ENCODE results near the gene MCL1.
"Not testable (repeated sequence)": the region's sequence is repeated elsewhere in the genome, so short reads cannot be mapped to it uniquely, and the experiment has no call there.

Gene MCL1

GRCh38 chr1:150575518-150576366 lies 3.7 kb downstream of the MCL1 start:
- peaks cover 93% of the 10 kb centered on the region for H3K79me2 ChIP-seq (ENCODE audit: insufficient read depth, low read length)
- no peak overlapping the region for H2AFZ ChIP-seq (ENCODE audit: low read length)
- H4K20me1 ChIP-seq (ENCODE audit: insufficient read depth, low read length, poor library complexity, severe bottlenecking): peaks cover 75% of the 10 kb centered on the region
- TF ChIP-seq CTCF (conservative IDR thresholded peaks at IDR 0.05; ENCODE audit: low read length) (no peak), EZH2phosphoT487 (IDR thresholded peaks at IDR 0.05; ENCODE audit: borderline replicate concordance) (no peak)
- no peaks in the 10 kb centered on the region for H3K9me2 ChIP-seq (replicated peaks; ENCODE audit: low read depth, low read length)
- peak overlapping the region; percentile 97 for H3K4me3 ChIP-seq (ENCODE audit: low read length, poor library complexity, severe bottlenecking)
- H3K36me3 ChIP-seq (ENCODE audit: insufficient read depth, low read length): peaks cover 52% of the 10 kb centered on the region
- peak overlapping the region; percentile 97 for H3K9ac ChIP-seq (ENCODE audit: low read depth, low read length, poor library complexity, severe bottlenecking)
- H3K4me1 ChIP-seq (ENCODE audit: insufficient read depth, low read length, poor library complexity, severe bottlenecking): peaks cover 49% of the 10 kb centered on the region
- no peaks in the 10 kb centered on the region for H3K9me3 ChIP-seq (ENCODE audit: insufficient read depth, low read depth, low read length)
- H3K27me3 ChIP-seq (ENCODE audit: insufficient read depth, low read length, poor library complexity, severe bottlenecking): peaks cover 16% of the 10 kb centered on the region
- H3F3A ChIP-seq (ENCODE audit: low read depth): no peaks in the 10 kb centered on the region
- H3K4me2 ChIP-seq (ENCODE audit: low read depth, low read length, poor library complexity, severe bottlenecking): peak overlapping the region; percentile 99

- Histone ChIP-seq H3K4me1 (ENCODE audit: insufficient read depth, low read length, poor library complexity, severe bottlenecking) (peaks cover 44% of the 10 kb centered on the region), H4K20me1 (ENCODE audit: insufficient read depth, low read length, poor library complexity, severe bottlenecking) (peaks cover 76% of the 10 kb centered on the region), H3F3A (ENCODE audit: low read depth) (no peaks in the 10 kb centered on the region; the same call in 1 of the 2 replicates)
These were observed 4.3 kb downstream of the MCL1 start for GRCh38 chr1:150575072-150575489.

GRCh38 chr1:150574260-150575071 lies 4.9 kb downstream of the MCL1 start:
- Histone ChIP-seq H3K9ac (ENCODE audit: low read depth, low read length, poor library complexity, severe bottlenecking) (peak overlapping the region; percentile 97), H3F3A (ENCODE audit: low read depth) (no peaks in the 10 kb centered on the region; the same call in 1 of the 2 replicates), H3K27me3 (ENCODE audit: insufficient read depth, low read length, poor library complexity, severe bottlenecking) (peaks cover 16% of the 10 kb centered on the region), H3K79me2 (ENCODE audit: insufficient read depth, low read length) (peaks cover 99% of the 10 kb centered on the region), H4K20me1 (ENCODE audit: insufficient read depth, low read length, poor library complexity, severe bottlenecking) (peaks cover 82% of the 10 kb centered on the region), H3K9me3 (ENCODE audit: insufficient read depth, low read depth, low read length) (no peaks in the 10 kb centered on the region), H3K4me2 (ENCODE audit: low read depth, low read length, poor library complexity, severe bottlenecking) (peak overlapping the region; percentile 99), H3K9me2 (replicated peaks; ENCODE audit: low read depth, low read length) (no peaks in the 10 kb centered on the region), H3K36me3 (ENCODE audit: insufficient read depth, low read length) (peaks cover 52% of the 10 kb centered on the region), H3K4me3 (ENCODE audit: low read length, poor library complexity, severe bottlenecking) (peak overlapping the region; percentile 97), H2AFZ (ENCODE audit: low read length) (no peak overlapping the region), H3K4me1 (ENCODE audit: insufficient read depth, low read length, poor library complexity, severe bottlenecking) (peaks cover 42% of the 10 kb centered on the region)
- no peak for TF ChIP-seq CTCF (conservative IDR thresholded peaks at IDR 0.05; ENCODE audit: low read length)
- TF ChIP-seq EZH2phosphoT487 (IDR thresholded peaks at IDR 0.05; ENCODE audit: borderline replicate concordance): no peak

More at GRCh38 chr1:150575072-150575489, 4.3 kb downstream of the MCL1 start:
- Histone ChIP-seq H3K9ac (ENCODE audit: low read depth, low read length, poor library complexity, severe bottlenecking) (peak overlapping the region; percentile 97), H3K36me3 (ENCODE audit: insufficient read depth, low read length) (peaks cover 52% of the 10 kb centered on the region), H3K9me2 (replicated peaks; ENCODE audit: low read depth, low read length) (no peaks in the 10 kb centered on the region), H3K9me3 (ENCODE audit: insufficient read depth, low read depth, low read length) (no peaks in the 10 kb centered on the region), H3K4me2 (ENCODE audit: low read depth, low read length, poor library complexity, severe bottlenecking) (peak overlapping the region; percentile 99), H3K27me3 (ENCODE audit: insufficient read depth, low read length, poor library complexity, severe bottlenecking) (peaks cover 16% of the 10 kb centered on the region), H3K79me2 (ENCODE audit: insufficient read depth, low read length) (peaks cover 95% of the 10 kb centered on the region), H2AFZ (ENCODE audit: low read length) (no peak overlapping the region), H3K4me3 (ENCODE audit: low read length, poor library complexity, severe bottlenecking) (peak overlapping the region; percentile 97)
- TF ChIP-seq EZH2phosphoT487 (IDR thresholded peaks at IDR 0.05; ENCODE audit: borderline replicate concordance) (no peak), CTCF (conservative IDR thresholded peaks at IDR 0.05; ENCODE audit: low read length) (no peak)

GRCh38 chr1:150573648-150574071 lies 5.8 kb downstream of the MCL1 start:
- H3K9me2 ChIP-seq (replicated peaks; ENCODE audit: low read depth, low read length); H3K9ac ChIP-seq (ENCODE audit: low read depth, low read length, poor library complexity, severe bottlenecking); H2AFZ ChIP-seq (ENCODE audit: low read length); H3F3A ChIP-seq (ENCODE audit: low read depth); H3K27me3 ChIP-seq (ENCODE audit: insufficient read depth, low read length, poor library complexity, severe bottlenecking); H3K9me3 ChIP-seq (ENCODE audit: insufficient read depth, low read depth, low read length): not testable (repeated sequence)
- Histone ChIP-seq H3K36me3 (ENCODE audit: insufficient read depth, low read length) (peaks cover 52% of the 10 kb centered on the region), H3K79me2 (ENCODE audit: insufficient read depth, low read length) (peaks cover 97% of the 10 kb centered on the region), H3K4me2 (ENCODE audit: low read depth, low read length, poor library complexity, severe bottlenecking) (peak overlapping the region; percentile 61), H4K20me1 (ENCODE audit: insufficient read depth, low read length, poor library complexity, severe bottlenecking) (peaks cover 79% of the 10 kb centered on the region), H3K4me3 (ENCODE audit: low read length, poor library complexity, severe bottlenecking) (peak overlapping the region; percentile 43), H3K4me1 (ENCODE audit: insufficient read depth, low read length, poor library complexity, severe bottlenecking) (peaks cover 46% of the 10 kb centered on the region)
